ENCODE data around the gene RAB28.

Gene RAB28

GRCh38 chr4:13504374-13504773 lies 20.2 kb upstream of the RAB28 start:
- DNase-seq, result no peak

- DNase-seq, result no peak
Measured at GRCh38 chr4:13498469-13498868, 14.3 kb upstream of the RAB28 start.

GRCh38 chr4:13496605-13497004 lies 12.5 kb upstream of the RAB28 start:
- no peak for DNase-seq

- DNase-seq, result no peak
Measured at GRCh38 chr4:13495753-13496152, 11.6 kb upstream of the RAB28 start.

- DNase-seq, result no peak
Measured at GRCh38 chr4:13493793-13494192, 9.7 kb upstream of the RAB28 start.

GRCh38 chr4:13492747-13493146 lies 8.6 kb upstream of the RAB28 start:
- DNase-seq, result no peak

- DNase-seq, result no peak
Measured at GRCh38 chr4:13484749-13485221, 645 bp upstream of the RAB28 start.

GRCh38 chr4:13483768-13484121 lies 395 bp downstream of the RAB28 start:
- no peak for DNase-seq

GRCh38 chr4:13483136-13483767 lies 888 bp downstream of the RAB28 start:
- no peak for DNase-seq

GRCh38 chr4:13481569-13481968 lies 2.6 kb downstream of the RAB28 start:
- DNase-seq, result no peak

- DNase-seq, result no peak
Measured at GRCh38 chr4:13478707-13479106, 5.4 kb downstream of the RAB28 start.

GRCh38 chr4:13478131-13478530 lies 6.0 kb downstream of the RAB28 start:
- DNase-seq, result no peak

GRCh38 chr4:13476915-13477314 lies 7.2 kb downstream of the RAB28 start:
- no peak for DNase-seq

GRCh38 chr4:13476152-13476551 lies 8.0 kb downstream of the RAB28 start:
- no peak for DNase-seq

GRCh38 chr4:13471400-13471799 lies 12.7 kb downstream of the RAB28 start:
- DNase-seq, result no peak

GRCh38 chr4:13470379-13470778 lies 13.8 kb downstream of the RAB28 start:
- DNase-seq, result no peak

- no peak for DNase-seq
Measured at GRCh38 chr4:13464973-13465372, 19.2 kb downstream of the RAB28 start.

- no peak for DNase-seq
Measured at GRCh38 chr4:13464543-13464942, 19.6 kb downstream of the RAB28 start.

- no peak for DNase-seq
Measured at GRCh38 chr4:13461191-13461905, 22.8 kb downstream of the RAB28 start.

- no peak for DNase-seq
Measured at GRCh38 chr4:13455411-13455810, 28.7 kb downstream of the RAB28 start.

GRCh38 chr4:13454786-13455185 lies 29.4 kb downstream of the RAB28 start:
- DNase-seq, result no peak

GRCh38 chr4:13452927-13453579 lies 31.1 kb downstream of the RAB28 start:
- DNase-seq, result no peak

- no peak for DNase-seq
Measured at GRCh38 chr4:13449590-13449989, 34.5 kb downstream of the RAB28 start.
